Thoracic aorta (tissue), 2 donors: ENCODE data around the gene PPP4R1. TPM values are rescaled to one million over a fixed set of nuclear protein-coding genes. Genes with fewer than 3 reads are reported as not detected.

Experiments used
- ATAC-seq: fragments of 150-250 bp; one replicate; pipeline ENCODE4 v1.8.0; 2017; ENCODE audit warnings: low read depth; ENCODE audit not compliant: insufficient number of reproducible peaks, low FRiP score
- DNase-seq: peaks from one replicate; pipeline ENCODE4 v3.0.0-alpha.2; 2020; ENCODE audit warnings: low spot score
- H3K27ac ChIP-seq, 2 donors: fragments of 200-600 bp; sonication (generic); 1 replicate in 1 of 2; 2 replicates in 1 of 2; pipeline ENCODE4 v1.5.1; 2016; ENCODE audit warnings: mild to moderate bottlenecking in 2 of 2, moderate library complexity in 2 of 2
- H3K27me3 ChIP-seq: fragments of 200-600 bp; sonication (generic); replicated peaks from 2 replicates; pipeline ENCODE4 v1.6.0; 2016; ENCODE audit warnings: mild to moderate bottlenecking; ENCODE audit not compliant: insufficient read depth
- H3K36me3 ChIP-seq: fragments of 200-600 bp; sonication (generic); one replicate; pipeline ENCODE4 v1.5.1; 2016
- H3K4me1 ChIP-seq, 2 donors: fragments of 200-600 bp; sonication (generic); 1 replicate in 1 of 2; 2 replicates in 1 of 2; pipeline versions ENCODE4 v1.5.1 to v1.6.0; 2016; ENCODE audit warnings: low read depth in 2 of 2, mild to moderate bottlenecking in 1 of 2; ENCODE audit not compliant: control insufficient read depth in 1 of 2
- H3K4me3 ChIP-seq: fragments of 200-600 bp; sonication (generic); 2 replicates; pipeline ENCODE4 v1.5.1; 2016; ENCODE audit warnings: mild to moderate bottlenecking
- H3K9me3 ChIP-seq: fragments of 200-600 bp; sonication (generic); 2 replicates; pipeline ENCODE4 v1.5.1; 2016
- total RNA-seq, 2 donors: library from RNA; depleted of rRNA; stranded (reverse); fragments of >200 nt; gene quantifications; one replicate each; pipeline versions ENCODE4 v1.1.0 to v1.2.3, GENCODE V29; 2016
- TF ChIP-seq, protein P1 (sequence below): fragments of 200-600 bp; sonication (generic); IDR thresholded peaks from one replicate; pipeline ENCODE4 v1.5.1; 2019; ENCODE audit warnings: antibody characterized with exemption

The PPP4R1 gene
- total RNA-seq, 2 donors from 2014 or later: 89.3 to 121 TPM

DNA sequence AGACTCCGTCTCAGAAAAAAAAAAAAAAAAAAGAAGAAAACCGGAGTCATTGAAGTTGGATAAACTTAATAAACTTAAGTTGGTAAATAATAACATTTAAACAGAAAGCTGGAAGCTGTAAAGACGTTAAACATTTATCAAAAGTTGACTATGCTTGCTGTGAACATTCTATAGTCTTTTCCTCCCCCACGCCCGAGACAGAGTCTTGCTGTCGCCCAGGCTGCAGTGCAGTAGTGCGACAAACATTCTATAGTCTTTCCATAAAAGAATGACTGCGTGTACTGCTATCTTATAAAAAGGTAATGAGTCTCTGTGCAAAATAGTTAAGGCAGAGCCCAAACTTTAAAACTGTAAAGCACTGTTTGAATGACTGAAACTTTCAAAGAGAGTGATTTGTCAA is 45.2 kb downstream of the PPP4R1 start:
- Histone ChIP-seq H3K27me3 (no peaks in the 10 kb centered on the region), H3K4me1 (peaks cover 2 to 21% of the 10 kb centered on the region in 2 donors), H3K36me3 (peaks cover 9% of the 10 kb centered on the region), H3K4me3 (no peak overlapping the region), H3K9me3 (no peaks in the 10 kb centered on the region), H3K27ac (no peak overlapping the region)
- TF ChIP-seq, protein P1, sequence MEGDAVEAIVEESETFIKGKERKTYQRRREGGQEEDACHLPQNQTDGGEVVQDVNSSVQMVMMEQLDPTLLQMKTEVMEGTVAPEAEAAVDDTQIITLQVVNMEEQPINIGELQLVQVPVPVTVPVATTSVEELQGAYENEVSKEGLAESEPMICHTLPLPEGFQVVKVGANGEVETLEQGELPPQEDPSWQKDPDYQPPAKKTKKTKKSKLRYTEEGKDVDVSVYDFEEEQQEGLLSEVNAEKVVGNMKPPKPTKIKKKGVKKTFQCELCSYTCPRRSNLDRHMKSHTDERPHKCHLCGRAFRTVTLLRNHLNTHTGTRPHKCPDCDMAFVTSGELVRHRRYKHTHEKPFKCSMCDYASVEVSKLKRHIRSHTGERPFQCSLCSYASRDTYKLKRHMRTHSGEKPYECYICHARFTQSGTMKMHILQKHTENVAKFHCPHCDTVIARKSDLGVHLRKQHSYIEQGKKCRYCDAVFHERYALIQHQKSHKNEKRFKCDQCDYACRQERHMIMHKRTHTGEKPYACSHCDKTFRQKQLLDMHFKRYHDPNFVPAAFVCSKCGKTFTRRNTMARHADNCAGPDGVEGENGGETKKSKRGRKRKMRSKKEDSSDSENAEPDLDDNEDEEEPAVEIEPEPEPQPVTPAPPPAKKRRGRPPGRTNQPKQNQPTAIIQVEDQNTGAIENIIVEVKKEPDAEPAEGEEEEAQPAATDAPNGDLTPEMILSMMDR: no peak
- no peak for ATAC-seq
- no peak for DNase-seq

DNA sequence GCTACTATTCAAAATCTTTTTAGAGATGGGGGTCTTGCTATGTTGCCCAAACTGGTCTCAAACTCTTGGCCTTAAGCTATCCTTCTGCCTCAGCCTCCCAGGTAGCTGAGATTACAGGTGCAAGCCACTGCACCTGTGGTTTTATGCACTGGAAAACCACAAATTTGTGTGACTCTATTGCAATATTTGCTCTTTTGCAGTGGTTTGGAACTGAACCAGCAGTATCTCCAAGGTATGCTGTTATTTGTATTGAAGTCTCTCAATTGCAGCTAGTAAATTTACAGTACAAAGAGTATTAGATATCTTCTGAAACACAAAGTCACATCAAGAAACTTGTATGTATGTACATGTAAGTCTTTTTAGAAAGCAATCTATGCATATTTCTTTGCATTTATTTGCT is 46.2 kb downstream of the PPP4R1 start:
- H3K27me3 ChIP-seq: no peaks in the 10 kb centered on the region
- peaks cover 9% of the 10 kb centered on the region for H3K36me3 ChIP-seq
- H3K27ac ChIP-seq: no peak overlapping the region
- TF ChIP-seq, protein P1: no peak
- ATAC-seq: no peak
- peaks cover 10 to 31% of the 10 kb centered on the region in 2 donors for H3K4me1 ChIP-seq
- DNase-seq: no peak
- H3K9me3 ChIP-seq: no peaks in the 10 kb centered on the region
- H3K4me3 ChIP-seq: no peak overlapping the region

DNA sequence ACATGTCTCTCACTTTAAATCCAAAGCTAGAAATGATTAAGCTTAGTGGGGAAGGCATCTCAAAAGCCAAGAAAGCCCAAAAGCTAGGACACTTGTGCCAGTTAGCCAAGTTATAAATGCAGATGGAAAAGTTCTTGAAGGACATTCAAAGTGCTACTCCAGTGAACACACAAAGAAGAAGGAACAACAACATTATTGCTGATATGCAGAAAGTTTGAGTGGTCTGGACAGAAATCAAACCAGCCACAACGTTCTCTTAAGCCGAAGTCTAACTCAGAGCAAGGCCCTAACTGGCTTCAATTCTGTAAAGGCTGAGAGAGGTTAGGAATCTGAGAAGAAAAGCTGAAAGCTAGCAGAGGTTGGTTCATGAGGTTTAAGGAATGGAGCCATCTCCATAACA is 49.0 kb downstream of the PPP4R1 start:
- Histone ChIP-seq H3K4me3 (no peak overlapping the region), H3K36me3 (peaks cover 22% of the 10 kb centered on the region), H3K4me1 (peaks cover 22 to 41% of the 10 kb centered on the region in 2 donors), H3K9me3 (no peaks in the 10 kb centered on the region), H3K27ac (no peak overlapping the region), H3K27me3 (no peaks in the 10 kb centered on the region)
- TF ChIP-seq, protein P1: no peak
- DNase-seq (no peak), ATAC-seq (no peak)

DNA sequence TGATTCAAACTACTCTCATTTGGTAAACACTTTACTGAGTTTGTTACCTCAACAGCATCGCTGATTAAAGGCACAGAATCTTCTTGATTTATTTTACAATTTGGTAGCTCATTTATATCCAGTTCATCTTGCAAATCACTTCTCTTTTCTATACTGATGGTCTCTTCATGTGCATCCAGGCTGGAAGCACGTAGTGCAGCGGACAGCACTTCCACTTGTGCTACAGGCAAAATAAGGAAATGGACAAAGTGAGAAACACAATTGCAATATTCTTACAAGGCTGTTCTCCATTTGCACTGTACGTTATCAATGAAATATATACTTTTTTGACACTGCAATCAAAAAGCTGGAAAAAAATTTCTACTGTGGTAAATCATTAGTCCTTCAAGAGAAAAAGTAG is 51.0 kb downstream of the PPP4R1 start:
- H3K36me3 ChIP-seq: peaks cover 20% of the 10 kb centered on the region
- ATAC-seq: no peak

DNA sequence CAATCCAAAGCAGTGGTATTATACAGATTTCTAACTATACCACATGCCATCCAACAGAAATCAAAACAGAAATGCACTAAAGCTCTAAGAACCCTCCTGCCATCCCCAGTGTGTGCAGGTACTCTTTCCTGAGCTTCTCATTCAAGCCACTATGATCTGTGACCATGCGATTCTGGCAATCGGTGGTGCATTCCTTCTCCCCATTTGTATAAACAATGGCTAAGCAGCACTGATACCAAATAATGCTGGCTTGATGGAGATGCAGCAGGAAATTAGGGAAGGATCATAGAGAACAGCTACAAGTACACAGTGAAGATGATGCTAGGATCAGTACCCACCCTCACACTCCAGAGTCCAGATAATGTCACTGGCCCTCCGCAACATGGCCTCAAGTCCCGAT is 51.8 kb downstream of the PPP4R1 start:
- no peak overlapping the region for H3K4me3 ChIP-seq
- H3K27me3 ChIP-seq: no peaks in the 10 kb centered on the region
- H3K9me3 ChIP-seq: no peaks in the 10 kb centered on the region
- peaks cover 23% of the 10 kb centered on the region for H3K36me3 ChIP-seq
- ATAC-seq (no peak), DNase-seq (no peak)
- TF ChIP-seq, protein P1: no peak
- no peak overlapping the region for H3K27ac ChIP-seq
- peaks cover 22 to 41% of the 10 kb centered on the region in 2 donors for H3K4me1 ChIP-seq

More for the DNA sequence above, 51.0 kb downstream of the PPP4R1 start:
- DNase-seq: no peak
- Histone ChIP-seq H3K27me3 (no peaks in the 10 kb centered on the region), H3K27ac (no peak overlapping the region), H3K9me3 (no peaks in the 10 kb centered on the region), H3K4me3 (no peak overlapping the region), H3K4me1 (peaks cover 22 to 41% of the 10 kb centered on the region in 2 donors)
- TF ChIP-seq, protein P1: no peak
